Stimulated activated naive CD8-positive, alpha-beta T cell treated with anti-CD3 and anti-CD28 coated beads, Interleukin-15, Interleukin-2, amounts not matched to agents 100 U/mL and 50 U/mL, for 24 hours (primary cell): ENCODE data around the gene CIT.

Source experiments
- ATAC-seq: fragments of 150-1000 bp; cut with Tn5 transposase; one replicate; pipeline ENCODE4 v1.10.0; 2021
- DNase-seq: peaks from one replicate; pipeline ENCODE4 v3.0.0; 2021

Gene CIT

DNA sequence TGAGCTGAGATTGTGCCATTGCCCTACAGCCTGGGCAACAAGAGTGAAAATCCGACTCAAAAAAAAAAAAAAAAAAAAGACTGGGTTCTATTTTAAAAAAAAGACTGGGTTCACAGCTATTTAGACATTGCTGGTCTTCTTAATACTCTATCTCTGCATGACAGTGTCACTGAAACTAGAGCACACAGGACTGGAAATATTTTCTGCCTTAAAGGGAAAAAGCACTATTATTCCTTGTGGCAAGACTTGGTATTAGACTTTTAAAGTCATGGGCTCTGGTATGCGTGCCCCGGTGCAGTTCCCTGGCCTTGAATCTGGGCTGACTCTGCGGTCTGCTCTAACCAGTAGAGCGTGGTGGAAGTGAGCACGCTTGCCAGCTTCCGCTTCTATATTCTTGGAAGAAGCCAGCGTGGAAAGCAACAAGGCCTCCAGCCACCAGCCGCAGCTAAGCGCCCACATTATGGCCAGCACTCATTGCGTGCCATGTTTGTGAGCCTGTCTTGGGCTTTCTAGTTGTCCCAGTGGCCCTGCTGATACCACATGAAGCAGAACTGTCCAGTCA is 177.8 kb downstream of the CIT start:
- DNase-seq (no peak), ATAC-seq (no peak)

DNA sequence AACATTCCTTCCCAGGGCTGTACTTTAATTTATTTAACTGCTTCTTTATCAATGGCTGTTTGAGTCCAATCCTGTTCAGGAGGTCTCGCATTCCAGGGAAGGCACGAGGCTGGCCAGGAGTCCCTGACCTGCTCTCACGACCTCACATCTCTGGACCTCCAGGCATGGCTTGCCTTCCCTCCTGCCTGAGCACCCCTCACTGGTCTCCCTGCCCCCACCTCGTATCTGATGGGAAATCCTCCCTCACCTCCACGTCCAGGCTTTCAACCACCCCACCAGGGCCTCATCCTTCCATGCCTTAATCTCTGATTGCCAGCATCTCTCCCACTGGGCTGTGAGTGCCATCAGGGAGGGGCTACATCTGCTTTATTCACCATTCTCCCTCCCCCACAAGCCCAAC is 180.2 kb downstream of the CIT start:
- ATAC-seq (no peak), DNase-seq (no peak)

- ATAC-seq (no peak), DNase-seq (no peak)
Measured at GRCh38 chr12:119695034-119695433, 182.1 kb downstream of the CIT start.

GRCh38 chr12:119694111-119694510 is 183.0 kb downstream of the CIT start:
- ATAC-seq (no peak), DNase-seq (no peak)

GRCh38 chr12:119693511-119693910 is 183.6 kb downstream of the CIT start:
- DNase-seq (no peak), ATAC-seq (no peak)

DNA sequence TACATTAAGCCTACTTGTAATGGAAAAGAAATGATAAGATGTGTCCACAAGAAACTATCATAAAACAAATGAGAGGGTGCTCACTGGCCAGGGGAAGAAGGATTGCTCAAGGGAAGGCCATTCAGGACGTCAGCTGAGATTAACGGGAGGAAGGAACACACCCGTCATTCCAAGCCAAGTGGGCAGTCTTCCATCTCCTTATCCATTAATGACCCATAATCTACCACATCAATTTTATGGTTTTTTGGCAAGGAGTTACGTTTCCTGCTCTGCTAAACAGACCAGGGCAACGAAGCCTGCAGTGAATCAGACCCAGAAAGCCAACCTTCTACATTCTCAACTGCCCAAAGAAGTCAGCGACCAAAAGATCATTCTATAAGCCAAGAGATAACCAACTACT is 184.1 kb downstream of the CIT start:
- DNase-seq = no peak

DNA sequence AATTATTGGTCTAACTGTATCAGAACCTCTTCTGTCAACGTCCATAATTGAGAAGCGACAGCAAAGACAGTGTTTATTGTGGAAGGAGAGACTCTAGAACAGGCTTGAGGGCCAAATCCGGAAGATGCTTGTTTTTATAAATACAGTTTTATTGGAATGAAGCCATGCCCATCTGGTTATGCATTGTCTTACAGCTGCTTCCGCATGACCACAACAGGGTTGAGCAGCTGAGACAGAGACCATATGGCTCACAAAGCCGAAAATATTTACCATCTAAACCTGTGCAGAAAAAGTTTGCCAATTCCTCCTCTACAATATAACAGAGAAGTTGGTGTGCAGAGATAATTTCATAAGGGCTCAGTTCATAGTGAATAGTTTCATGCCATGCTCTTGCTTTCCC is 184.7 kb downstream of the CIT start:
- ATAC-seq (no peak), DNase-seq (no peak)

More for the DNA sequence above, 184.1 kb downstream of the CIT start:
- ATAC-seq = no peak

DNA sequence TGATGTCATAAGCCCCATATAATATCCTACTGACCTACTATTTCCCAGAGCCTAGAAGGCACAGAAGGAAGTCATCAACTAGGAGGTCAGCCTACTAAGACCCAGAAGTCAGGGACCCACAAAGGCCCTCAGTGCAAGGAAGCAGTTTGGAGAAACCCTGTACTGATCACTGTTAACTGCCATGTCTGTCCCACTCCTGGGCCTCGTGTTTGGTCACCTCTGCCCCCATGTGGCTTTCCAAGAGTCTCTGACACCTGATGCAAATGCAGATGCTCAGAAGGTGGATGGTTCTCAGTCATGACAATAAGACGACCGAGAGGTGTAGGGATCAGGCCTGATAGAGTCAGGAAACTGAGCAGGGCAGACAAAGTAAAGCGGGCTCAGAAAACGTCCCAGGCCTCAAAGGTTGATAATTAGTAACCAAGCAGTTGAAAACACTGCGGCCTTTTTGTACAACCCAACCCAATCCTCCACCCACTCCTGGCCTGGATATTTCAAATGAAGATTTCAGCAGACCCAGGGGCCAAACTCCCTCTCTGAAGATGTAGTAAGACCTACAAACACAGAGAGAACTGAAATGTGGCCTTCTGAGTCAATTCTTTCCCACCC is 185.8 kb downstream of the CIT start:
- DNase-seq (no peak), ATAC-seq (no peak)

DNA sequence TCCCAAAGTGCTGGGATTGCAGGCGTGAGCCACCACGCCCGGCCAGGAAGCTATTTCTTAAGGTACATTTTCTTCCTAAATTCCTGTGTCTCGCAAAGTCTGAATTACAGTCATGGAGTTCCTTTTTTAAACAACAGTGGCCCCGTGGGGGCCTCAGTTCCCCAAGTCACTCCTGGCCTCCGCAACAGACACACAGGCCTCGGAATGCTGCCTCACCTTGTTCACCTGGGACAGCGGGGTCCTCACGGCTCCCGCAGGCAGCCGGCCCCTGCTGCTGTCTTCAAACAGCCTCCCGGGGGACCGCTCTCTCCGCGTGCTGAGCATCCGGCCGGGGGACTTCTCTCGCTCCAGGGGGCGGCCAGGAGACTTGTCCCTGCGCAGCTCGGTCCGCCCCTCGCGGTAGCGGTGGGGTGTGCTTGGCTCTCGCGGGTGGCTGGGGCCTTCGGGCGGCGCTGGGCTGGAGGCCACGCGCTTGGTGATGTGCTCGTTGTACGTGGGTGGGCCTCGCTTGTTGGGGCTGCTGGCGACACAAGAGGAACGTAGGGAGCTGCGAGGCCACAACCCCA is 187.1 kb downstream of the CIT start:
- ATAC-seq (no peak), DNase-seq (no peak)

- no peak for ATAC-seq
- DNase-seq = no peak
Measured at GRCh38 chr12:119687879-119688278, 189.2 kb downstream of the CIT start.

- no peak for ATAC-seq
- DNase-seq = no peak
Measured at GRCh38 chr12:119687406-119687805, 189.7 kb downstream of the CIT start.

DNA sequence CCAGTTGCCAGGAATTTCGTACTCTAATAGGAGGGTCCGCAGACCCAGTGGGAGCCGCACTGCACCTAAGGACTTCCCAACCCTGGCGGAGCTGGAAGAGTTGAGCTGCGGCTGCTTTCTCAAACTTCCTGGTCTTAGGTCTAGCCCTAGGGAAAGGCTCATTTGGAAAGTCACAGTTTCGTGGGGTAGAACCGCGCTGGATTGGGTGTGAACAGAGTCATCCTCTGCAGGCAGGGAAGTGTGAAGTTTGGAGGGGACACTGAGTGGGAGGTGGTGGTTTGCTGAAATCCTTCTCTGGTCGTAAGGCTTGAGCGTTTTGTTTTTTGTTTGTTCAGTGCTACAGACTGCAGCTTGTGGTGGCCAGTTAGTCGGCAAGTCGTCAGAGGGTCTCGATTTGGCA is 190.3 kb downstream of the CIT start:
- no peak for DNase-seq
- ATAC-seq = no peak

DNA sequence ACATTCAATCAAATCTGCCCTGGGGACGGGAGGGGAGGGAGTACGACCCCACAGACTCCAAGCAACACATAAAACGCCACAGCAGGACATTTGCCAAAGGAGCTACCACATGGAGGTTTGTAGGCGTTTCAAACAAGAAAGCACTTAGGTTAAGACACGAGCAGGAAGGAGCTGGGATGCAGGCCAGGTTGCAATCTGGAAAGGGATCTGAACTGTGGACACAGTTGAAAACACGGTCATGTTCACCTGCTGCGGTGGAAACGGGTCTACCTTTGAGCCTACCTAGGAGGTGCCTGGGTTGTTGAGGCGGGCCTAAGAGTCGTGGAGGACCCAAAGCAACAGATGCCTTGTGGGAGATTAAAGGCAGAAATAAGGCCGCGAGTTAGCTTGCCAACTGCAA is 190.8 kb downstream of the CIT start:
- DNase-seq = no peak

DNA sequence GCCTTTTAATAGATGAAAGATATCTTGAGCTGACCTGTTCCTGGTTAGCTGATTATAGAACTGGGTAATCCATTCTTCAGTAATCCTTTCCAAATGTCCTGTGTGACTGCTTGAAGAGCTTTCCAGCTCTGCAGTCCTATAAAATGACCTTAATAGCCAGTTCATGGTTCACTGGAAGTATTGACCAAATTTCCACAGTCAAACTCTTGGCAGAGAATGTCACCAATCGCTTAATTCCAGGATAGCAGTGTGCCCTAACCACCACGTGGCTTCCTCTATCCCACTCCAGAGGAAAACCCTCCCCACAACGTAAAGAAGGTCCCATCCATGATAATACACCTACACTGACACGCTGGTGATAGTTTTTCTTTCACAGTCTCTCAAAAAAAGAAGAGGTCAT is 191.7 kb downstream of the CIT start:
- ATAC-seq (no peak), DNase-seq (no peak)

More for the DNA sequence above, 190.8 kb downstream of the CIT start:
- ATAC-seq = no peak

- DNase-seq = no peak
- ATAC-seq = no peak
Measured at GRCh38 chr12:119684711-119685369, 192.3 kb downstream of the CIT start.

- no peak for DNase-seq
- ATAC-seq = no peak
Measured at GRCh38 chr12:119683816-119684215, 193.3 kb downstream of the CIT start.

DNA sequence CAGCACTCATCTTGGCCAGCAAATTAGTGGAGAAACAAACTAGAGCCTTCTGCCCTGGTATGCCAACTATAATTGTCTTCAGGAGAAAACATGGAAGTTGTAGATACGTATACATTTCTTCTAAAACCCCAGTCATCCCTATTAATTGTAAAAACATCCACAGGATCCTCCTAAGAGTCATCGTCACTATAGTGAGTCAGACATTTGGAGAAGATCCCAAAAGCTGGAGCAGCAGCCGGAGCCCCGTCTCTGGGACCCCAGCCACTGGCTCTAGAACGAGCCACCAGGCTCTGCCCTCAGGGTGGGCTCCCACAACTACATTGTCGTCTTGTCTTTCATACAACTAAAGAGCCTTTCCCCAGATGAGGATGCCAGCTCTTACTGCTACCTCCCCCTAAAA is 193.7 kb downstream of the CIT start:
- no peak for DNase-seq

GRCh38 chr12:119682639-119683252 is 194.4 kb downstream of the CIT start:
- DNase-seq (no peak), ATAC-seq (no peak)

More for the DNA sequence above, 193.7 kb downstream of the CIT start:
- ATAC-seq = no peak

DNA sequence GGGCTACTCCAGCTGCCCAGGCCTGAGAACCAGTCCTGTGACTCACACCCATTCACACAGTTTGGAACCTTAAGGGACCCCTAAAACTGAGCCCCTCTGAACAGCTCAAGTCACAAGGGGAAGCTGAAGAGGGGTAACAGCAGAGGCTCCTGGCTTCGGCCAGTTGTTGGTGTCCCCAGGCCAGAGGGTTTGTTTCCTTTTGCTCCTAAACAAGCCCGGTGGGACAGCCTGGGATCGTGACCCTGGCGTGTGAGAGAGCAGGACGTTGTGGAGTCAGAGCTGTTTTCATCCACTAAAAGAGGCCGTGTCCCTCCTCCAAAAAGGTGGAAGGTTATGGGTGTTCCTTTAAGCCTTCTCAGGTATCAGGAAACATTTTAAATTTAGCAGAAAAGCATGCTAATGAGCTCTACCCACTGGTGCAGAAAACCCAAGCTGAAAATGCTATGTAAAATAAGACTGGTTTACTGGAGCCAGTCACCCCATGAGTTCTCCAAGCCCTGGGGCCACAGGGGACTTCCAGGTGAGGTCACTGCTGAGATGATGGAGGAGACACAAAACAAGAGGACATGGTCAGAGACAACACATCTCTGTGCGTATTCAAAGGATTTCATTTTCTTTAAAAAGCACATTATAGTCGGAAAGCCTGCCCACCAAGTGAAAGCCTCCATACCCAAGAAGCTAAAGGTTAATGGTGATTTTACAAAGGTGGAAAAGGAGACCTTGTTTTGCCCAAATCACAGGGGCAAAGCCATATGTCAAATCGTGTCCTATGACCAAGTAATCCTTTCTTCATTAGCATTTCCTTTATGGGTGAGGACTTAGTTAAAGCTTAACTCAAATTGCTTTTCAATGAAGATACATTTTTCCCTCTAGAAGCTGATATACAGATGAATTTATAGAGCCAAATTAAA is 195.1 kb downstream of the CIT start:
- DNase-seq (peak; percentile 28), ATAC-seq (peak; percentile 57)

DNA sequence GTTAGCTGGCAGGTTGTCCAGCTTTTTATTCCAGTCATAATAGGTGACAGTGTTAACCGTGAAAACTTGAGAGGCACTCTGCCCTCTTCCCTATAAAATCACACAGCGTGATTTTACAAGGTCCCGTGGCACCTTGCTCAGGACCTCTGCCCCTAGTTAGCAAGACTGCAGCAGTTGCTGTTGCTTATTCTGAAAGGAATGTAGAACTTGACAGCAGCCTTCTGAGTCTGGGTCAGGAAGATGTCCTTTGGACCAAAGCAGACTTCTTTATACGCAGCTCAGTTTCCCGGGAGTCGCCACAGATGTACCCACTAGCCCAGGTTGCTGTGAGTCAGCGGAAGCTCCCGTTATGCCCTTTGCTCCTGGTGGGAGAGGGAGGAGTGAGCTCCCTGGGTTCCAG is 196.0 kb downstream of the CIT start:
- ATAC-seq (no peak), DNase-seq (no peak)

GRCh38 chr12:119679490-119679889 is 197.6 kb downstream of the CIT start:
- ATAC-seq = no peak
- no peak for DNase-seq

GRCh38 chr12:119679081-119679480 is 198.0 kb downstream of the CIT start:
- ATAC-seq (no peak), DNase-seq (no peak)
